ENCODE data around the gene LPP.

LPP gene

GRCh38 chr3:188169830-188170455 is 16.0 kb downstream of the LPP start:
- peak; percentile 53 for DNase-seq (ENCODE audit: low spot score)

- no peak for DNase-seq (ENCODE audit: low spot score)
Measured at GRCh38 chr3:188170461-188171459, 16.8 kb downstream of the LPP start.

DNA sequence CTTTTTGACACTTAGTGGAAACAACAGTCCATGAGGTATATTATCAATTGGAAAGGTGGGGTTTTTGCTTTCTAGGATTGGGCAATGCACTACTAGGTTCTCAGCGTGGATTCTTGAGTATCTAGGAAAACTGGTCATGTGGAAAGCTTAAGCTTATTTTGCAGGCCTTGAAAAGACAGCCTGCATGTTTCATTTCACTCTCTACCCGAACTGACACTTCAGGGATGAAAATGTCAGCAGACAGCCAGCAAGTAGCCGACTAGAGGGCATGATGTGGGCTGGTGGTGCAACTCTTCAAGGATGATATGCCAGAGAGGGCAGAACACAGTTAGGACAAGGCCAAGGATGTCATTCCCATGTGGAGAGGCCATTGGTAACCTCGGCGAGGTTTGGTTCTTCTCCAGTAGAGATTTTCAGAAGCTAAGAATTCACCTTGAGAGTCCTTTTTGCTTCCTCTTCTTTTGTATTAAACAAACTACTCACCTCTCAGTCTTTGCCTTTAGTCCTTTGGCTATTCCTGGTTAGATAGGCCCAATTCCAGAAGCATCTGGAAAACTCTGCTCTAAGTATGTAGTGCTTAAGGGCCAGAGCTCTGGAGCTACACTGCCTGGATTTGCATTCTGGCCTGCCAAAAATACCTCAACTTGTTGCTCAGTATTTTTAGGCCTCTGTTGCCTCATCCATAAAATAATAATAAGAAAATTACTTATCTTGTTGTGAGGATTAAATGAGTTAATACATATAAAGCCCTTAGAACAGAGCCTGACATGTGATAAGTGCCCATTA is 17.9 kb downstream of the LPP start:
- DNase-seq (ENCODE audit: low spot score), result no peak

DNA sequence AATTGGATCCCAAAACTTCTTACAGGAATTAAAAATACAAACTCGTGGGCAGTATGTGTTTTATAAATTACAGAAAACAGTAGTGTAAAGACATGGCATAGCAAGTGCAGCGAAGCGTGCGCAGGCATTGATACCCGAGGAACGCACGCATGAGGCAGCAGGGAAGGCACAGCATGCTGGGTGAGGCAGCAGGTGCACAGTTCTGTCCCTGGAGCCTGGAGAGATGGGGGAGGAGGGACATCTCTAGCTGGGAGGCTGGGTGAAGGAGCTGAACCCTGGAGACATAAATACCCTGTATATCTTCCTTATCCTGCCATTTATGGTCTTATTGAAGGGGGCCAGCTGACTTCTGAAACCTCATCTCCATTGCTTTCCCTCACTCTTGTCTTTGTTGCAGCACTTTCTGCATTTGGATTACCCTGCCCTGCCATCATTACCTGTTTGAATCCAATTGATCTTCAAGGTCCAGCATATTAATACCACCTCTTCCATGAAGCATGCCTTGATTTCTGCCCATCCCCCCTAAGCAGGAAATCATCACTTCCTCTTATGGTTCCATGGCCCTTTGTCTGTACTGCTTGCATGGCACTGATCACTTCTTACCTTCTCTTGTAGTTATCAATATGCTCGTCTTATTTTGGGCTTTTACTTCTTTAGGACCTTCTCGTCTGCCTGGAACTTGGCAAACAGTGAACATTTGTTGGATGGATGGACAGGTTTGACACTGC is 20.5 kb downstream of the LPP start:
- no peak for DNase-seq (ENCODE audit: low spot score)

DNA sequence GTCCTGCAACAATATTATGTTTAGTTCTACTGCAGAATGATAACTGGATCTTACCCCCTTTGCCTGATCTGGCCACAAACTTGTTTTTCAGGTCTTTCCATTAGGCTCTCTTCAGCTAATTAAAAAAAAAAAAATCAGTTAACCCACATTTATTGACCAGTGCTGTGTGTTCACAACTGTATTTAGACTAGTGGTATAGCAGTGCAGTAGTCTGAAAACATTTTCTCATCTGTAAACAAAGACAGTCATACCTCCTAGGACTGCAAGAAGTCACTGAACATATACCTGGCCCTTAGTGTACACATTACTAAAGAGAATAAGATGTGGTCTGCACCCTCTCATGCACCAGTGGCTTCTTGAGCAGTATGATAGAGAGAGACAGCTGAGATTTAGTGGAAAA is 22.5 kb downstream of the LPP start:
- no peak for DNase-seq (ENCODE audit: low spot score)

GRCh38 chr3:188176884-188177283 is 22.9 kb downstream of the LPP start:
- no peak for DNase-seq (ENCODE audit: low spot score)

GRCh38 chr3:188177721-188178120 is 23.8 kb downstream of the LPP start:
- no peak for DNase-seq (ENCODE audit: low spot score)

- no peak for DNase-seq (ENCODE audit: low spot score)
Measured at GRCh38 chr3:188178293-188178936, 24.5 kb downstream of the LPP start.

- DNase-seq (ENCODE audit: low spot score), result no peak
Measured at GRCh38 chr3:188179006-188179966, 25.3 kb downstream of the LPP start.

GRCh38 chr3:188180114-188180513 is 26.2 kb downstream of the LPP start:
- no peak for DNase-seq (ENCODE audit: low spot score)

- DNase-seq (ENCODE audit: low spot score), result no peak
Measured at GRCh38 chr3:188183452-188183851, 29.5 kb downstream of the LPP start.

DNA sequence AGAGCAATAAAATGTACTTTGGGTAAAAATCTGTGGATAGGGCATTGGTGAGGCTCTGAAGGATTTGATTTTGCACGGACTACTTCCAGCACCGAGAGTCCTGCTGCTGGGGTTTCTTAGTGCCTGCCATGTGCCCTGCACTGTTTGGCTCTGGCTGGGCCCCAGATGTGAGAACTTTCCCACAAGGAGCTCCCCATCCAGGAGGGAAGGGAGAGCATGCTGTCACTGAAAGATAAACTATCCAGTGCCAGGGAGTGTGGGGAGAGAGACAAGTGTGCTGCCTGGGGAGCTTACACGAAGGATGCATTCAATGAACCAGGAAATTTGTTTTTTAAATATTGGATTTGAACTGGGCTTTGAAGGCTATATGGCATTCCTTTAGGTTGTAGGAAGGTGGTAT is 30.2 kb downstream of the LPP start:
- DNase-seq (ENCODE audit: low spot score), result no peak

DNA sequence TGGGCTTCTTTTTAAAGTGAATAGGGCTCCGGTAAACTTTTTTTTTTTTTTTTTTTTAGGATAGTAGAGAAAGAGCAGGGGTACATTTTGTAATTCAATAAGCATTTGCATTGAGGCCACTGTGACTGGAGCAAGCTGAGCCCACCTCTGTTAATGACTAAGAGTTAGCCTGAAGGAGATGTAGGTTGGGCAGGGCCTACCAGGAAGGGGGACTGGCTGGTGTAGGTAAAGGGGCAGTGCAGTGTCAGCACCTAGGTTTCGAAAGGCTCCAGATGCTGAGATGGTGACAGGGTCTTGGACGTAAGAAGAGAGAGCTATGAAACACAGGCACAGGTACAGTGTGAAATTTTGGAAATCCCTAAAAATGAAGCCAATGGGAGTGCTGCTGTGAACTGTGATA is 30.7 kb downstream of the LPP start:
- DNase-seq (ENCODE audit: low spot score), result no peak

- DNase-seq (ENCODE audit: low spot score), result peak; percentile 15
Measured at GRCh38 chr3:188185717-188186251, 31.8 kb downstream of the LPP start.

GRCh38 chr3:188187053-188187452 is 33.1 kb downstream of the LPP start:
- no peak for DNase-seq (ENCODE audit: low spot score)

GRCh38 chr3:188188911-188189310 is 35.0 kb downstream of the LPP start:
- DNase-seq (ENCODE audit: low spot score), result no peak

DNA sequence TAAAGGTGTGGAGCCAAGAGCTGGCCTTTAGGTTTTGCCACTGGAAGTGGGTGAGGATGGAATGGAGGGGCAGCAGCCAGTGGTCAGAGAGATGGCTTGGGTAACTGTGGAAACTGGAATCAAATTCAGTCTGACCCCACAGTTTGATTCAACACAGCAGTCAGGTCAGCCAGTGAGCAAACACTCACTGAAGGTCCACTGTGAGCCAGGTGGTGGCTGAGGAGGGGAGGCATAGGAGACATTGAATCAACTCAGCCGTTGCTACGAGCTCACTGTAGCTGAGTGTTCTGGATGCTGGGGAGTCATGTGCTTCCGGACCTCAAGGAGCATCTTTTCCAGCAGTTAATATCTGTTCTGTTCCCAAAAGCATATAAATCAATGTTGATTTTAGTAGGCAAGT is 37.5 kb downstream of the LPP start:
- DNase-seq (ENCODE audit: low spot score), result no peak

GRCh38 chr3:188192034-188192433 is 38.1 kb downstream of the LPP start:
- no peak for DNase-seq (ENCODE audit: low spot score)

- no peak for DNase-seq (ENCODE audit: low spot score)
Measured at GRCh38 chr3:188194332-188194731, 40.4 kb downstream of the LPP start.

All from Ammon's horn (tissue), 1 donor.